GM10248 (cell line): ENCODE data around the gene CD300A.
A peak's percentile ranks its signal among the peaks of the same experiment; 100 is the strongest.
"Not testable (repeated sequence)": the region's sequence is repeated elsewhere in the genome, so short reads cannot be mapped to it uniquely, and the experiment has no call there.

Source experiments
- CTCF ChIA-PET: fragments of 300-600 bp; sonication (Branson Sonifier 250); formaldehyde crosslinking; extraction: SDS; loops from one replicate; lab custom pipeline; 2021; ENCODE audit warnings: antibody characterized with exemption; lab: Yijun Ruan, JAX
- POLR2A ChIA-PET: fragments of 350-650 bp; sonication (Branson Sonifier 250); formaldehyde crosslinking; extraction: SDS; loops from one replicate; lab custom pipeline; 2020; ENCODE audit warnings: antibody characterized with exemption; lab: Yijun Ruan, JAX
- DNase-seq: peaks from one replicate; pipeline ENCODE4 v3.0.0; 2012; ENCODE audit errors: extremely low spot score
- CTCF ChIP-seq: IDR thresholded peaks from 2 replicates; pipeline ENCODE4 v1.5.1; 2012; ENCODE audit warnings: mild to moderate bottlenecking, low read depth; ENCODE audit errors: extremely low read depth, missing control alignments, control extremely low read depth

Gene CD300A

DNA sequence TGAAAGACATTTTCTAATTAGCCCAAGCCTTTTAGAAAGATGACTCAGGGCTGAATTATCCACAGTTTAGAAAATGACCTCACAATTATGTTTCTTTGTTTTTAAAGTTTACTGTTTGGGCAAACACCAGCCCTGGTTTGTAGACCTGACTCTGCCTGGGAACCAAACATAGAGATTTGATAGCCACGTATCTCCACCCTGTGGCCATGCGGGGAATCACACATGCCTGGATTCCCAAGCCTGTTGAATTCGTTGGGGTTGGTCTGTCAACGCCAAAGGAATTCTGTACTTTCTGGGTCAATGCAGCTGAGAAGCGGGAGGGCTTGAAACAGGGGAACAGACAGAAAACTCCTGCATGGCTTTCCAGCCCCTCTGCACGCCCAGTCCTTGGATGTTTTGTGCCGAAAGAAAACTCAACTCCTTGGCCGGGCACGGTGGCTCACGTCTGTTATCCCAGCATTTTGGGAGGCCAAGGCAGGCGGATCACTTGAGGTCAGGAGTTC lies 26.9 kb downstream of the CD300A start:
- peak; percentile 76 for DNase-seq
- TF ChIP-seq CTCF = peak; percentile 92
- ChIA-PET POLR2A (no interaction called here), CTCF (interaction anchor here (1.3 to 5.6 kb wide), 11 partner anchors 9 to 126 kb away, joined by 3 to 42 read pairs (median 5); partner anchors contain the start of gene GPR142)

GRCh38 chr17:74497471-74497870 lies 31.0 kb downstream of the CD300A start:
- POLR2A ChIA-PET = no interaction called here
- CTCF ChIA-PET = interaction anchor here (0.8 to 5.6 kb wide), 7 partner anchors 13 to 129 kb away, joined by 3 to 42 read pairs (median 7); partner anchors contain the start of gene GPR142
- TF ChIP-seq CTCF = no peak
- no peak for DNase-seq

- CTCF ChIA-PET = interaction anchor here (1.0 to 2.7 kb wide), 6 partner anchors 25 to 132 kb away, joined by 3 to 16 read pairs (median 6); partner anchors contain the start of gene GPR142
- TF ChIP-seq CTCF = no peak
- POLR2A ChIA-PET = no interaction called here
Measured at GRCh38 chr17:74499992-74500391, 33.6 kb downstream of the CD300A start.

DNA sequence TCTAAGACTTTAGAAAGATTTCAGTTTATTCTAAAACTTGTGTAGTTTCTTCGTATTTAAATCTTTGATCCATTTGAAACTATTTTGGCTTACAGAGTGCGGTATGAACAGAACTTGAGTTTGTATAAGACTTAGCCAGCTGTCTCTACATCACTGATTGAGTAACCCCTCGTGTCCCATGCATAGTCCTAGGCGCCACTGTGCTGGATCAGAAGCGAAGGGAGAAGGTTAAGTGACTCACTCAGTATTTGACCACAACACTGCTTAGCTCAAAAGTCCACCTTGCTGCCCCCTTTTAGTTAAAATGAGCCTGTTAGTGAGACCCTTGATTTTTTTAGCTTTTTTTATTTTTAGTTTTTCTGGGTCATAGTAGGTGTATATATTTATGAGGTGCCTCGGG lies 36.4 kb downstream of the CD300A start:
- DNase-seq = no peak
- POLR2A ChIA-PET = no interaction called here
- CTCF ChIA-PET = interaction anchor here (0.9 to 1.6 kb wide), 6 partner anchors 10 to 135 kb away, joined by 3 to 5 read pairs (median 4); no protein-coding TSS in a partner anchor
- no peak for TF ChIP-seq CTCF

More at GRCh38 chr17:74499992-74500391, 33.6 kb downstream of the CD300A start:
- no peak for DNase-seq

DNA sequence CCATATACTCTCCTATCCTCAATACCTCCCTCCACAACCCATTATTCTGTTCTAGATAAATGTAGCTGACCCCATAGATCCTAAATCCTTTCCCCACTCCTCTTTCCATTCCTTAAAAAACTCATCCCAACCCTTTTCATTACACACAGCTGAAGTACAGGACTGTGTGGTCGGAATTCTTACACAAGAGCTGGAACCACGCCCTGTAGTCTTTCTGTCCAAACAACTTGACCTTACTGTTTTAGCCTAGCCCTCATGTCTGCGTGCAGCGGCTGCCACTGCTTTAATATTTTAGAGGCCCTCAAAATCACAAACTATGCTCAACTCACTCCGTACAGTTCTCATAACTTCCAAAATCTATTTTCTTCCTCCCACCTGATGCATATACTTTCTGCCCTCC lies 37.5 kb downstream of the CD300A start:
- CTCF ChIA-PET = interaction anchor here (1.6 to 1.7 kb wide), 2 partner anchors 12 to 136 kb away, joined by 3 to 4 read pairs; no protein-coding TSS in a partner anchor
- DNase-seq, POLR2A ChIA-PET: not testable (repeated sequence)

GRCh38 chr17:74508156-74508555 lies 41.7 kb downstream of the CD300A start:
- CTCF ChIA-PET = no interaction called here
- no peak for DNase-seq
- POLR2A ChIA-PET = no interaction called here
- TF ChIP-seq CTCF = no peak

DNA sequence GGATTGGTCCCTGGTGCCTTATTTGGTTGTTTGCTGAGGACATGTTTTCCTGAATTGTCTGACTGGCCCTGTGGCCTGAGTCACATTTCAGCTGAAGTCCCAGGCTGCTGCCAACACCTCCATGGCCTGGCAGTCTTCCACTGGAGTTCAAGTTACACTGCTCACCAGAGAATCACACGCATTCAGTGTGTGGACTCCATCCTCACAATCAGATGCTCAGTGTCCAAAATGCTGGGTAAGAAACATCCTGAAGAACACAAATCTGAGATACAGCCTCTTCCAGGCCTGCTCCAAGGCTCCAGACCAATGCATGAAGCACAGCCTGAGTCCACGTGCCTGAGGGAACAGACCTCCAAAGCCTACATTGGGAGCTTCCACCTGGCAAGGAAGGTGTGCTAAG lies 45.6 kb downstream of the CD300A start:
- CTCF ChIA-PET = interaction anchor here (0.9 to 3.0 kb wide), 14 partner anchors 9 to 144 kb away, joined by 3 to 13 read pairs (median 5); partner anchors contain the start of gene GPR142
- DNase-seq = no peak
- no peak for TF ChIP-seq CTCF
- POLR2A ChIA-PET = interaction anchor here (0.9 kb wide), 1 partner anchor 44 kb away, joined by 3 read pairs; no protein-coding TSS in a partner anchor
